ENCODE results near the gene UPK3A.

The UPK3A gene

GRCh38 chr22:45298934-45299505 lies 14.3 kb downstream of the UPK3A start:
- Histone ChIP-seq H3K27me3 (peaks cover 60% of the 10 kb centered on the region), H3K4me1 (ENCODE audit: control insufficient read depth in 1 of 2, insufficient read depth in 1 of 2, low read depth in 1 of 2, low read length in 1 of 2) (peaks cover 8 to 15% of the 10 kb centered on the region in 2 experiments), H3K36me3 (no peaks in the 10 kb centered on the region), H3K9me3 (no peaks in the 10 kb centered on the region), H3K4me3 (ENCODE audit: low read depth in 1 of 2, low read length in 1 of 2) (no peak overlapping the region), H3K27ac (no peak overlapping the region)
- no peak for TF ChIP-seq CTCF (IDR thresholded peaks at IDR 0.05)

- H3K27ac ChIP-seq, result no peak overlapping the region
- H3K9me3 ChIP-seq, result no peaks in the 10 kb centered on the region
- TF ChIP-seq CTCF (IDR thresholded peaks at IDR 0.05), result no peak
- H3K4me1 ChIP-seq (ENCODE audit: control insufficient read depth in 1 of 2, insufficient read depth in 1 of 2, low read depth in 1 of 2, low read length in 1 of 2), result no peaks in the 10 kb centered on the region
- H3K27me3 ChIP-seq, result peaks cover 33% of the 10 kb centered on the region
- no peaks in the 10 kb centered on the region for H3K36me3 ChIP-seq
- H3K4me3 ChIP-seq (ENCODE audit: low read depth in 1 of 2, low read length in 1 of 2), result no peak overlapping the region
Measured at GRCh38 chr22:45302751-45303150, 18.0 kb downstream of the UPK3A start.

- H3K9me3 ChIP-seq, result no peaks in the 10 kb centered on the region
- H3K36me3 ChIP-seq, result no peaks in the 10 kb centered on the region
- peaks cover 0 to 3% of the 10 kb centered on the region in 2 experiments for H3K4me1 ChIP-seq (ENCODE audit: control insufficient read depth in 1 of 2, insufficient read depth in 1 of 2, low read depth in 1 of 2, low read length in 1 of 2)
- no peak overlapping the region for H3K27ac ChIP-seq
- no peak overlapping the region for H3K4me3 ChIP-seq (ENCODE audit: low read depth in 1 of 2, low read length in 1 of 2)
- no peak for TF ChIP-seq CTCF (IDR thresholded peaks at IDR 0.05)
- H3K27me3 ChIP-seq, result peaks cover 30% of the 10 kb centered on the region
Measured at GRCh38 chr22:45303181-45303580, 18.4 kb downstream of the UPK3A start.

- no peaks in the 10 kb centered on the region for H3K9me3 ChIP-seq
Measured at GRCh38 chr22:45304971-45305370, 20.2 kb downstream of the UPK3A start.

GRCh38 chr22:45305456-45306075 lies 20.8 kb downstream of the UPK3A start:
- no peaks in the 10 kb centered on the region for H3K9me3 ChIP-seq
- H3K27ac ChIP-seq, result no peak overlapping the region
- H3K27me3 ChIP-seq, result peaks cover 15% of the 10 kb centered on the region
- H3K4me1 ChIP-seq (ENCODE audit: control insufficient read depth in 1 of 2, insufficient read depth in 1 of 2, low read depth in 1 of 2, low read length in 1 of 2), result peaks cover 17 to 27% of the 10 kb centered on the region in 2 experiments
- no peaks in the 10 kb centered on the region for H3K36me3 ChIP-seq
- H3K4me3 ChIP-seq (ENCODE audit: low read depth in 1 of 2, low read length in 1 of 2), result no peak overlapping the region
- no peak for TF ChIP-seq CTCF (IDR thresholded peaks at IDR 0.05)

More at GRCh38 chr22:45304971-45305370, 20.2 kb downstream of the UPK3A start:
- H3K36me3 ChIP-seq, result no peaks in the 10 kb centered on the region
- H3K4me1 ChIP-seq (ENCODE audit: control insufficient read depth in 1 of 2, insufficient read depth in 1 of 2, low read depth in 1 of 2, low read length in 1 of 2), result peaks cover 12 to 21% of the 10 kb centered on the region in 2 experiments
- no peak overlapping the region for H3K4me3 ChIP-seq (ENCODE audit: low read depth in 1 of 2, low read length in 1 of 2)
- TF ChIP-seq CTCF (IDR thresholded peaks at IDR 0.05), result no peak
- no peak overlapping the region for H3K27ac ChIP-seq
- peaks cover 15% of the 10 kb centered on the region for H3K27me3 ChIP-seq
